ENCODE data around the gene HS6ST2.
"Not testable (repeated sequence)": the region's sequence is repeated elsewhere in the genome, so short reads cannot be mapped to it uniquely, and the experiment has no call there.

The HS6ST2 gene

DNA sequence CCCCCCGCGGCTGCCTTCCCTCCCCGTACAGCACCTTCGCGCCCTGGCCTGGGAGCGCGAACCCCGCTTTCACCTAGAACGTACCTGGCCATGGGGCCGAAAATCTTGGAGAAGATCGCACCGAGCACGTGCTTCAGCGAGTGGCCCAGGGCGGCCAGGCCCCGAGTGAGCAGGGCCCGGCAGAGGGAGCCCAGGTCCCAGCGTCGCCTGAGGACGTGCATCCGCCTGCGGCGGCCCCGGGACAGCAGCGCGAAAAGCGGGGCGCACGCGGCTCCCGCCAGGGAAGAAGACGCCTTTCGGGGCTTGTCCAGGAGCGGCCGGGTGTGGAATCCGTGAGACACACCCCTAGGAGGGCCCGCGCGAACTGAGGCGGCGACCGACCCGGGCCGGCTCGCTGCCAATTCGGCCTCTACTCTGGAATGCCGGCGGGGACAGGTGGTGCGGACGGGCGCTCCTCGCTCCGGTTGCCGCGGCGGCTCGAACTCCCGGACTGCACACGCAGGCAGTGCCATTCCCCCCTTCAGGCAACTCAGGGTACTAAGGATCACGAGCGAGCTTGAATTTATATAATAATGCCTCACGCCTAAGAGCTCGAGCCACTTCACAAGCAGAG, at the start of gene HS6ST2:
Gene HS6ST2 (minus strand): TSS at position 539 of the 613 bp plus-strand sequence.
- DNase-seq, result peak; percentile 38 to 68

DNA sequence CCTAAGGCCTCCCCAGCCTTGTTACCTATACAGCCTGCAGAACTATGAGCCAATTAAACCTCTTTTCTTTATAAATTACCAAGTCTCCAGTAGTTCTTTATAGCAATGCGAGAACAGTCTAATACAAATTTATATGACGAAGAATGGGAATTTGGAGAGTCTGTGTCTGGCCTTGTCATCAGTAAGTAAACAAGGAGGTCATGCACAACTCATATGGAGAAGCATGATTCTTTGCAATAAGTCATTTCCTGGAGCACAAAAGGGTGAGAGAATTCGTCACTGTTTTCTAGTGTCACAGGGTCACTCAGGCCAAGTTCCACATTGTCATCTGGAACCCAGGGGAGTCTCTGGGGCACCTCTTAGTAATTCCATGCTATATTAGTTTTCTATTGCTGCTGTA, 49.0 kb upstream of the HS6ST2 start:
- no peak for DNase-seq

DNA sequence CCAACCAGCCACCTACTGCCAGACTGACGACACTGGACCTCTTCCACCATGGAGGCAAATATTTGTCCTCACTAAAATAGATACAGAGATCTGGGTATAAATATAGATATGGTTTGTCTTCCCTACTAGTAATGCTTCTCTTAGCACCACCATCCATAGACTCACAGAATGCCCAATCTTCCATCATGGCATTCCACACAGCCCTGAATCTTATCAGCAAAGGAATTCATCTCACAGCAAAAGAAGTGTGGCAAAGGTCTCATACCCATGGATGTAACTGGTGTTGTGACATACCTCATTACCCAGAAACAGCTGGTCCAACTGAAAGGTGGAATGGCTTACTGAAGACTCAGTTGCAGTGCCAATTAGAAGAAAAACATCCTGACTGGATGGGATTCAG, 47.2 kb upstream of the HS6ST2 start:
- no peak for DNase-seq

DNA sequence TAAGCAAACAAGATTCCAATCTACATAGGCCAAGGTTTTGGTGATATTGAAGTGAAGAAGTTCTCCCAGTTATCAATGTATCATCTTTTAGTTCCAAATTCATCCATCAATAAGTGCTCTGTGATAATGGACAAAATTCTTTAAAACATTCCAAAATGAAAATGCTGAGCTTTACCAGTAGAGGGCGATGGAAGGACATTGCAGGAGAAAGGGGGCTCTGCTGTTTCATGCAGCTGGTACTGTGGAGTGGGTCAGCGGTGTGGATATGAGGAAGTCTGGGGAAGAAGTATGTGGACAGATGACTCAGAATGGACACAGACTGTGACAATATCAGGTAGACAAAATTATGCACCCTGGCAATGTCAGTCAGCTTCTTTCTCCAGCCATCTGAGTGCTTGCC, 46.6 kb upstream of the HS6ST2 start:
- DNase-seq, result peak; percentile 20 to 21

DNA sequence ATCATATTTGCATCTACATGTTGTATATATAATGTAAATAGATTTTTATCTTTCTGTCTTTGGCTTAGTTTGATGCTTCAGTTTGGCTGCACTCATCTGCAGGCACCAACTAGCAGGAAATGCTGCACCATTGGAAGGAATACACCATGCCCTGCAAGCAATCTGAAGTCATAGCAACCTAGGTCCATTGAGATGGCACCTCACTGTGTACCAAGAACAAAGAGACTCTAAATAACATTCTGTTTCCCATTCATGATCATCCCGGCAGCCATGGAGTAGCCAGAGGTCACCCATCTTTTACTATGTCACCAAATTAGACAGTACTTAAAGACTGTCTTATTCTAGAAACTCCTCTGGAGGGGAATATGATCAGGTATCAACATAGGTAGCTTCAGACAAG, 40.8 kb upstream of the HS6ST2 start:
- no peak for DNase-seq

DNA sequence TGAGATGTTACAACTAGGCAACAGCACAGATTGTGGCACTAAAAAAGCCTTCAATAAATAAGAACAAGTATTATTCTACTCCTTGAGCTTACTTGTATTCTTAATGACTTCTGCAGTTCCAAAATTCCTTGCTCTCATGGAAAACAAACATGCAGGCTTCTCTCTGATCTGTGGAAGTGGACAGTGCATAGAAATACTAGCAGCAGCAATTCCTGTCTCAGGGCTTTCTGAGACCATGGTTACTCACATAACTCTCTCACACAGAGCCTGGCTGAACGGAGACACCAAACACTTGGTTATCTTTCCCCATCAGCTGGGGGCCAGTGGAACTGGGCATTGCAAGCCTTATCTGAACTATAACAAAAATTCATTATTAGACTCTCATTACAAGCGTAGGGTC, 32.4 kb upstream of the HS6ST2 start:
- no peak for DNase-seq

DNA sequence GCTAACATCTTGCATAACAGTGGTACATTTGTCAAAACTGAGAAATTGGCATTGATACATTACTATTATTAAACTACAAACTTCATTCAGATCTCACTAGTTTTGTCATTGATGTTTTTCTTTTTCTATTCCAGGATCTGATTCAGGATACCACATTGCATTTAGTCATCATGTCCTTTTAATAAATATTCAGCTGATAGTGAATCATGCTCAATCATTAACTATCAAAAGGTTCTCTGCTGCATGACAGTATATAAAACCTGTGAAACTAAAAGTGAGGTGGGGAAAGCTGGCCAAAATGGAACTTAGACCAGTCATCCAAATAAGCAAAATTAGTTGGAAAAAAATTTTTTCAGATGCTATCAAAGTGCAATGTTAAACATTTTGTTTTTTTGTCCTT, 28.1 kb upstream of the HS6ST2 start:
- DNase-seq, result no peak

DNA sequence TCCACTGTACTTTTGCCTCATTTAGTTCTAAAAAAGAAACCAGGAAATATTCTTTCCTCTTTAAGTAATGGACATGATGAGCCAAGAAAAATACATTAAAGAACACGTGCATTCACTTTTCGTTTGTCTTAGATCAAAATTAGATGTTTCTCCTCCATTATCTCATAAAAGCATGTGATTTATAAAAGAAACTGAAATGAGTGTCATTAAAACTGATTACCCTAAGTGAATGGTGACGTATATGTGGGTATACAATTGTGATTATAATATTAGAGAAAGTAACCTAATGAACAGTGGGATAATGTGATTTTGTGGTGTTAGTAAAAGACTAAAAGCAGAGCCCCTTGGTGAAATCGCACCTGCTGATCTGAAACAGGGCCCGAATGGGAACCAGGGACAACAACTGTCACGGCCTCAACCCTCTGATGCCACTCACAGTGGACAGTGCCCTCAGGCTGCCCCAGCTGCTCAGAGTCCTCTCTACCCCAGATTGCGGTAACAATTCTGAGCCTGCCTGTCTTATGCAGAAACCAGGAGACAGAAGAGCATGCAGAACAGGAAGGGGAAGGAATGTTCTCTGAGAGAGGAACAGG, 25.7 kb upstream of the HS6ST2 start:
- DNase-seq, result no peak

DNA sequence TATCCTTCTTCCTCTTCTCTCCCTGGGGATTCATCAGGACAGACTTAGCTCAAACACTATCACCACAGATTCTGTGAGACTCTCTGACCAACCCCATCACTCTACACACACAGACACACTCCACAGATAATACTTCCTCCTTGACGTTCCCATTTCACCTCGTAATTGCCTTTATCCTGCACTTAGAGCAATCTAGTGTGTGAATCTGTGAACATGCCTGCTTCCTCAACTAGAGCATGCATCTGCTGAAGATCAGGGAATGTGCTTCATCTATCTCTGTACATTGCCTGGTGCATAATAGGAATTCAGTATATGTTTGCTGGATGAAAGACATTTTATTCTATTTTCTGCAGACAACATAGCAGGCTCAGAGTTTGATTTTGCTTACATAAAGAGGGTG, 25.1 kb upstream of the HS6ST2 start:
- DNase-seq, result no peak

DNA sequence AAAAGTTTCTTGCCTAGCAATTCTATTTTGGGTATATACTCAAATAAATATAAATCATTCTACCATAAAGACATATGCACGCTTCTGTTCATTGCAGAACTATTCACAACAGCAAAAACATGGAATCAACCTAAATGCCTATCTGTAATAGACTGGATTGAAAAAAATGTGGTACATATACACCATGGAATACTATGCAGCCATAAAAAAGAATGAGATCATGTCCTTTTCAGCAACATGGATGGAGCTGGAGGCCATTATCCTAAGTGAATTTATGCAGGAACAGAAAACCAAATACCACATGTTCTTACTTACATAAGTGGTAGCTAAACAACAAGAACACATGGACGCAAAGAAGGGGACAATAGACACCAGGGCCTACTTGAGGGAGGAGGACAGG, 21.6 kb upstream of the HS6ST2 start:
- DNase-seq, result not testable (repeated sequence)

DNA sequence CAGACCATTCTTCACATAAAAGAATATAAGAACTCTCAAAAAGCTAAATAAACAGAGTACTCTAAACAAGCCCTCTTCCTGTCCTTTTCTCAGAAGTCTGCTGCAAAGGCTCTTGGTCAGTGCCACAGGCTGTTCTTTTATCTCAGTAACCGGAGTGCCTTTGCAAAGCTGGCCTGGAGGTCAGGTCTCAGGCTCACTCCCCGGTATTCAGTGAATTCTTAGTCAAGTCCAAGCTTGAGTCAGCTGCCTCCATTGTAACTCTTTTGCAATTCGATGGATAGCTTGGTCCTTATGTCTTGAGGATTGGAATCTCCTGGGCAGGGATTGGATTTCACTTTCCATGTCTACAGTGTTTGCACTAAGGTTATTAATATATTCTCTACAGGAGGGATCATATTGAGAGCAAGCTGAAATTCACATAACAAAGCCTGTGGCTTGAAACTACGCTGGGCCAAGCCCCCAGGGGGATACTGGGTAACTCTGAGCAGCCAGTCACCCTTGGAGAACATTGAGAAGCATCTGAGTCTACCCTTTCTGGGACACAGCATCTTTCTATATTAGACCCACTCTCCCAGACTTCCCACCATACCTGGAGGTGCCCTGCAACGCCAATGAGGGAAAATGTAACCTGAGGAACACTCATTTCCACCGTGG, 10.0 kb upstream of the HS6ST2 start:
- peak in 1 of 2 experiments; percentile 13 for DNase-seq

DNA sequence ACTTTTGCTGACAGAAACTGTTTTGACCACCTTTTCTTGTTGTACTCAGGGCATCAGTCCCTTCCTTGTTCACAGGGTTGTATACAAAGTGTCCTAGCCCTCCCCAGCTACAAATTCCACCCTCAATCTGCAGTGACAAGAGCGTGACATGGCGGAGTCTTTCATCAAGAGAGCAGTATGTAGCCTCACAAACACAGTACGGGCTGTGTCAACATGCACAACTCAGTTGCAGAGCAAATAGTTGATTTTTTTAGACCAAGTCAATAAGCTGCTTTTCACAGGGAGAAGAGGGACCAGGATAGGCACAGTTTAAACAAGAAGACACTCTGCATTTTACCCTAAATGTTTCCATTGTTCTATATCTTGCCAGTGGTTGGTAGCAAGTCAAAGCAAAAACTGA, 8.6 kb upstream of the HS6ST2 start:
- no peak for DNase-seq

DNA sequence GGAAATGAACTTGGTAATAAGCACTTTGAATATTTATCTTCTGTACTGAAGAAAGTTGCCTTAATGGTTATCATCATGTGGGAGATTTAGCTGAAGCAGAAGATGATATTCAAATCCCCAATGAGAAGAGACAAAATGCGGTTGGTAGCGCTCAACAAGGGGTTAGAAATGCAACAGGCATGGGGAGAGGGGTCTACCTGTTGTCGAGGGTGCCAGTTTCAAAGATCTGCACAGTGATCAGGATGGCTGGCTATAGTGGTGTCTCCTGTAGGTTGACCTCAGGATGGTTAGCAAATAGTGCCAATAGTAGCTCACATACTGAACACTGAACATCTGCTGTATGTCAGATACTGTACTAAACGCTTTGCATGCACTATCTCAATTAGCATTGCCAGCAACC, 7.0 kb upstream of the HS6ST2 start:
- DNase-seq, result no peak

DNA sequence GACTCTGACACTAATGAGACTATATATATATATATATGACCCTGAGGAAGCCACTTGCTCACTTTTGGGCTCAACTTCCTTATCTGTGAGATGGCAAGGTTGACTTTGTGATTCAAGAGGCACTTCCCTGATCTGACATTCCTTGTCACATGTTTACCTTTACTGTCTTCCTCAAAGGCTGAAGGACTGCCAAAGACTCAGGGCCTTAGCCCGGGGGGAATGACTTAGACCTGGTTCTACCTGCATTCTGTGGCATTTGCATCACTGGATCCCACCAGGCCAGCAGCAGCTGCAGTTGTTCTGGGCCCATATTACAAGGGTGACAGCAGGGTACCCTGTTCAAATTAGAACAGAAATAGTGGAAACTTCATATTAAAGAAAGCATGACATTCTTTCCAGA, 3.1 kb upstream of the HS6ST2 start:
- no peak for DNase-seq

DNA sequence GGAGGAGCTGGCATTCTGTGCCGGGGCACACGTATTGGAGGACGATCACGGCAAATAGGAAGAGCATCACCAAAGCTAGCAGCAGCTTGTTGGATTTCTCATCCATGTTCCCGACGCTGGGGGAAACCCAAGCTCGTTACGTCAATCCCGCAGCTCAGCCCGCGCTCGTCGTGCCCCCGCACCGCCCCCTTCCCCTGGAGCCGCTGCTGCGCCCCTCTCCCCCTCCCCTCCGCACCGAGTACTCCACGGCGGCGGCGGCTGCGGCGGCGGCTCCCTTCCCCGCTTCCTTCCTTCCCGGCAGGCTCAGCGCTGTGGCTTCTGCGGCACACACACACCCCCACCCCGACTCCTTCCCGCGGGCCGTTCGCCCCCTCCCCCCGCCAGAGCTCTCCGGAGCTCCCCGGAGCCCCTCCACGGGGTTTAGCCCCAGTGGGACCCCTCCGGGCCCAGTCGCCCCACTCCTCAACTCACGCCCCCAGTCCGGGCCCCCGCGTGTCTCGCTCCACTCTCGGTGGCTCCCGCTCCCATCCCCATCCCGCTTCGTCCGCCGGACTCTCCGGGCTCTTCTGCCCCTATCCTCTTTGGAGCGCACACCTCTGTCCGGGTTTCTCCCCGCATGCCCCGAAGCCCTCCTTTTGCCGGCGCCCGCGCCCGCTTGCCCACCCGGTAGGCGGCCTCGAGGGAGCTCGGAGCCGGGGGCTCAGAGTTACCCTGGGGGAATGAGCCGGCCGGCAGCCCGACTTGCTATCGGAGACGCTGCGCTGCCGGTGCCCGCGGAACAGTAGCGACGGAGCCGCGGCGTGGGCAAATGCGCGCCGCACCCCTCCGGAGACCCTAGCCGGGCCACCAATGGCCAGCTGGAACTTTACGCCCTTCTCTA, 978 bp downstream of the HS6ST2 start:
- DNase-seq, result peak; percentile 34 to 61

DNA sequence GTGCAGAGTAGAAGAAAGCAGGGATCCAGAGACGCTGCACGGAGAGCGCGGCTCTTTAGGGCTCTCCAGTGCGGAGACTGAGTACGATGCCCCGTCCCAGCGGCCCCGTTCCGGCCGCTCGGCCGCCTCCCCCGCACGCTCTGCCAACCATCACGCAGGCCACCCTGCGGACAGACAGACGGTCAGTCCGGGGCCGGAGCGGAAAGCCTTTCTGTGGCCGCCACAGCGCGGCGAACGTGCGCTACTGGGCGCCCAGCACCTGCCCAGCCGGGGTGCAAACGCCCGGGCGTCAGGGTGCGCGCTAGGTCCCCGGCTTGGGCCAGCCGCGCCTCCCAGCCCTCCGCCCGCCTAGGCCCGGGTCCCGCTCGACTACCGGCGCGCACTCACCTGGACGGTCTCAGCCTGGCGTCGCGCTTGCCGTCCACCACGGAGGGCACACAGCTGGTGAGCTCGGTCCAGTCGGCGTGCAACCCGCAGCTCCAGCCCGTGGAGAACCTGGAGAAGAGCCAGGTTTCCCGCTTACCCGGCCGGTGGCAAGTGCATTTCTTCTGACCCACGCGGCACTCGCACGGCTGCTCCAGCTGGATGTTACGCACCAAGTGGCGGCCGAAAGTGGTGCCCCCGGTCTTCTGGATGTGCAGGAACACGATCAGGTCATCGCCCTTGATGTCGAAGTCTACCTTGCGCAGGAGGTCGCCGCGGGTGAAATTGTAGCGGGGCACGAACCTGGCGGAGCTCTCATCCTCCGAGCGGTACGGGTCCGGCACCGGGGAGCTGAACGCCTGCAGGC, 1.8 kb downstream of the HS6ST2 start:
- DNase-seq, result no peak

DNA sequence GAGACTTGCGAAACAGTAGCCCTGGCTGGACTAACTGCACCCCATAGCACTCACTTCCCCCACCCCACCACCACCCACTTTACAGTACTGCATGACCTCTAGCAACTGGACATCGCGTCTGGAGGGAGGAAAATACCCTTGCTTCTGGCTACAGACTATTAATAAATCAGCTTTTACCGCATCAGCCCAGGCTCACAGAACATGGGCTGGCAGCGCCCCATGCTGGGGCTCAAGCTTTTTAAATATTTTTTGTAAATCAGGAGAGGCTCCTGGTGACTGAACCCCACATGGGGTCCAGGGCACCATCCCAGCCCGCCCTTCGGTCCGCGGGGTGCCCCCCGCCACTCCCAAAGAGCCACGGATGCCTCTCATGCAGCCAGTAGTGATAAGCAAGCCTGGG, 2.7 kb downstream of the HS6ST2 start:
- DNase-seq, result no peak

DNA sequence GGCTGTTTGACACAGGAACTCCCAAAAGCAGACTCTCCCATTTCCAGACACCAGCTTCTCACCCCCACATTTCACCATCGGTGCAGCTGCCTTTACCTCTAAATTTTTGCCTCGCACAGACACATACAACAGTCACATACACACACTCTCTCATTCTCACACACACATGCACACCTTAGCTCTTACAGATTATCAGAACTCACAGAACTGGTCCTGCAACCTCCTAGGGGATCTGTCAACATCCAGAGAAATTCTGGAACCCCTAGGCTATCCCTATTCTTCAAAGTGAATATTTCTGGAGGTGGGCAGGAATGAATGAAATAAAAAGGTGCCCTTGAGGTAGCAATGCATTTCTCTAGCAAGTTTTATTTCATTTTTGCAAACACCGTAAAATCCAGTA, 4.1 kb downstream of the HS6ST2 start:
- no peak for DNase-seq

DNA sequence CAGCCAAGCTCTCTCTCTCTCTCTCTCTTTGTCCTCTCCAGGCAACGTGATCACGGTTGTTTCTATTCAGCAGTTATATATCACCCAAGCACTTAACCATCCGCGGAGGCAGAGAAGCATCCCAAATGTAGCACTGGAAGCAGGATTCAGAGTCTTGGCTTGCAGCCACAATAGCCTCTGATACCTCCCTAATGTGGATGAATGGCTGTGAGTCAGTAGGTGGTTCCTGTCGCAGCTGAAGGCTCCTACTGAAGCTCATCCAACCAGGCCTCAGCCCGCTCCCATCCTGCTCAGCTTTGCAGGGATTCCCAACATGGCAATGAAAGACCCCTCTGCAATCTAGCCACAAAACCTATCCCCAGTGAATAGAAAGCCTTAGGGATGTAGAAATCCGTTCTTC, 5.1 kb downstream of the HS6ST2 start:
- no peak for DNase-seq

DNA sequence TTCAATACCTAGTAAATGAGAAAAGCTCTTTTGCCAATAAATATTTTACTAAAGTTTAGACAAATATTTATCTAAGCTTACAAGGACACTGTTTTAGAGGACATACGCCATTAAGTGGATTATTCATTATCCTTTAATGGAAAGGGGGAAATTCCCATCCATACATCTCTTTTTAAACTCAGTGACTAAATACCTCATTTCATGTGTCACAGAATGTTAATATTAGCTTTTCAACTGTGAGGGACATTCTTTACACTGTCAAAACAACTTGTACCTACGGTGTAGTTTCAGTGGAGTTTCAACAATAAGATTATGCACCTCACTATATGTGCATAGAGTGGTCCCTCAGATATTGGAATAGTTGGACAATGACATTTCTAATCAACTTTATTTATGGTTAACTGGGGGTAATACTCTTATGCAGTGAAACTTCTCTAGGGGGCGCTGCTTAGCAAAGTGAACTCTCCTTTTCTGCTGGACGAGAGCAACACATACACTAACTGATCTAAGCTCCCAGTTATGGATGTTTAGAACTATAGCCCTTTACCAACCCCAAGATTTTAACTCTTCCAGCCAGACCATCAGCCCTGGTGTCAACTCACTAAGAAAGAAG, 9.7 kb downstream of the HS6ST2 start:
- no peak for DNase-seq

DNA sequence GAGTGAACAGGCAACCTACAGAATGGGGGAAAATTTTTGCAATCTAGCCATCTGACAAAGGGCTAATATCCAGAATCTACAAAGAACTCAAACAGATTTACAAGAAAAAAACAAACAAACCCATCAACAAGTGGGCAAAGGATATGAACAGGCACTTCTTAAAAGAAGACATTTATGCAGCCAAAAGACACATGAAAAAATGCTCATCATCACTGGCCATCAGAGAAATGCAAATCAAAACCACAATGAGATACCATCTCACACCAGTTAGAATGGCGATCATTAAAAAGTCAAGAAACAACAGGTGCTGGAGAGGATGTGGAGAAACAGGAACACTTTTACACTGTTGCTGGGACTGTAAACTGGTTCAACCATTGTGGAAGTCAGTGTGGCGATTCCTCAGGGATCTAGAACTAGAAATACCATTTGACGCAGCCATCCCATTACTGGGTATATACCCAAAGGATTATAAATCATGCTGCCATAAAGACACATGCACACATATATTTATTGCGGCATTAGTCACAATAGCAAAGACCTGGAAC, 13.3 kb downstream of the HS6ST2 start:
- DNase-seq, result not testable (repeated sequence)

DNA sequence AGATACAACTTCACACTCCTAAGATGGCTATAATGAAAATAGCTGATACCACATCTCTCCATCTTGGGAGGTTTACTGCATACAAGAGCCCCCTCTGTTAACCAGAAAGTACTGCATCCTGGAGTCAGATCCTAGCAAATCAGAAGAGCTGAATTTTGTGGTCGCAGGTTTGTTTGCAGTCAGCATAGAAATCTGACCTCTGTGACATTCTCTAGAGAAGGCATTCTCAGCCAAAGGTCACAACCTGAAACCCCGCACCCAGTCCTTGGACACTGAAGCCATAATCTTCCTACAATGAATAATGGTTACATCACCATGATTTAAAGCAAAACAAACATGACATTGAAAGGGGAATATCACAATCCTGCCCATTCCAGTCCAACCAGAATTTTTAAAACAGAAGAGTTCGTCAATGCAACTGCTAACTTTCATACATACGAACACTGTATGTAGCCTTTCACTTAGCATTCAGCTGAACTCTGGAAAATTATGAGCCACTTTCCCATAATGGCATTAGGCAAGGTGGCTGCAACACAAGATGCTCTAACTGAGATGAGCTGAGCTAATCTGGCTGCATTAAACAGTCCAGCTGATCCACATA, 17.6 kb downstream of the HS6ST2 start:
- DNase-seq, result peak; percentile 58 to 73
